K562 (cell line): Measurements from ENCODE around the gene NEDD4. TPM values are rescaled to one million over a fixed set of nuclear protein-coding genes. Genes with fewer than 3 reads are reported as not detected.

Experiments
- FUS ChIP-seq: fragments of 200-400 bp; formaldehyde crosslinking; optimal IDR thresholded peaks from 2 replicates; pipeline ENCODE3; 2017; ENCODE audit warnings: low read depth, low read length
- MAZ ChIP-seq, 2 experiments: fragments of 450-650 bp in 1 of 2; sonication (generic) in 1 of 2; formaldehyde crosslinking; IDR thresholded peaks in 1 of 2; conservative IDR thresholded peaks in 1 of 2; 2 replicates each; pipeline versions ENCODE4 v1.4.0 to v1.5.0; 2020; ENCODE audit warnings: mild to moderate bottlenecking in 1 of 2, missing genetic modification reagents in 1 of 2
- MYC ChIP-seq, 2 experiments: fragments of 250-450 bp in 1 of 2; sonication (Bioruptor Pico) in 1 of 2; IDR thresholded peaks; 2 replicates each; pipeline versions ENCODE4 v1.5.1 to v1.6.1; 2012 to 2021; ENCODE audit warnings: low read depth in 2 of 2, borderline replicate concordance in 1 of 2, improper control_type of control experiment in 1 of 2, low read length in 1 of 2, mild to moderate bottlenecking in 1 of 2, moderate library complexity in 1 of 2
- POLR2AphosphoS2 ChIP-seq: IDR thresholded peaks from 2 replicates; pipeline ENCODE4 v1.6.1; 2012; ENCODE audit warnings: low read length, improper control_type of control experiment
- POLR2G ChIP-seq: fragments of 200-400 bp; formaldehyde crosslinking; IDR thresholded peaks from 2 replicates; pipeline ENCODE4 v1.6.1; 2017; ENCODE audit warnings: low read depth, mild to moderate bottlenecking, antibody characterized with exemption, low read length, moderate library complexity
- RBM22 ChIP-seq: fragments of 200-400 bp; formaldehyde crosslinking; IDR thresholded peaks from 2 replicates; pipeline ENCODE4 v1.6.1; 2018; ENCODE audit warnings: low read length, low read depth; ENCODE audit not compliant: poor library complexity, severe bottlenecking
- STAG1 ChIP-seq: sonication (generic); formaldehyde crosslinking; IDR thresholded peaks from 2 replicates; pipeline ENCODE4 v1.5.0; 2020; ENCODE audit warnings: missing genetic modification reagents, borderline replicate concordance
- SUPT5H ChIP-seq: fragments of 450-650 bp; IDR thresholded peaks from 2 replicates; pipeline ENCODE4 v1.6.1; 2016
- TEAD4 ChIP-seq, 2 experiments: sonication (generic) in 1 of 2; formaldehyde crosslinking in 1 of 2; IDR thresholded peaks; 2 replicates each; pipeline versions ENCODE4 v1.6.1 to v1.8.0; 2012 to 2022; ENCODE audit warnings: borderline replicate concordance in 1 of 2, inconsistent platforms in 1 of 2, low read length in 1 of 2, mild to moderate bottlenecking in 1 of 2, missing genetic modification reagents in 1 of 2
- ZC3H8 ChIP-seq: fragments of 450-650 bp; IDR thresholded peaks from 2 replicates; pipeline ENCODE4 v1.6.1; 2017
- ZFP36 ChIP-seq: fragments of 150-350 bp; IDR thresholded peaks from 2 replicates; pipeline ENCODE4 v1.6.1; 2018; ENCODE audit warnings: low read length, low read depth; ENCODE audit not compliant: partially characterized antibody
- ZNF41 ChIP-seq: fragments of 250-450 bp; sonication (Bioruptor Pico); conservative IDR thresholded peaks from 2 replicates; pipeline ENCODE4 v1.4.0; 2020; ENCODE audit warnings: mild to moderate bottlenecking
- polyA plus RNA-seq, 8 experiments: library from polyadenylated mRNA; depleted of rRNA in 4 of 8; stranded (reverse) in 5 of 8; unstranded in 3 of 8; fragments of >200 nt; fragmentation: Nextera tagmentation in 2 of 8; fragmentation: Illumina TruSeq in 1 of 8; extraction: Ambion mirVana in 2 of 8; extraction: Trizol in 1 of 8; gene quantifications; 2 replicates each; pipeline versions ENCODE4 v1.2.1 to v1.2.3, GENCODE V29; 2011 to 2014; ENCODE audit warnings: inconsistent platforms in 1 of 8, missing spikeins in 1 of 8
- total RNA-seq, 7 experiments: library from RNA; depleted of rRNA in 6 of 7; stranded (reverse); fragments of >200 nt in 6 of 7; fragmentation: Illumina TruSeq in 2 of 7; extraction: Trizol in 2 of 7; gene quantifications; 2 replicates each; pipeline versions ENCODE4 v1.2.1 to v1.2.3, GENCODE V29; 2011 to 2021; ENCODE audit warnings: low replicate concordance in 1 of 7
- TF ChIP-seq, protein P1 (sequence below): sonication (generic); formaldehyde crosslinking; IDR thresholded peaks from 2 replicates; pipeline ENCODE4 v1.4.0; 2020; ENCODE audit warnings: mild to moderate bottlenecking, missing genetic modification reagents
- TF ChIP-seq, protein P2 (sequence below): fragments of 450-650 bp; formaldehyde crosslinking; IDR thresholded peaks from 2 replicates; pipeline ENCODE4 v1.4.0; 2020; ENCODE audit warnings: mild to moderate bottlenecking, moderate library complexity
- TF ChIP-seq, protein P3 (sequence below): IDR thresholded peaks from 2 replicates; pipeline ENCODE4 v1.6.1; 2011; ENCODE audit warnings: borderline replicate concordance, low read depth, mild to moderate bottlenecking, moderate library complexity, low read length; ENCODE audit not compliant: insufficient read depth, poor library complexity, severe bottlenecking
- TF ChIP-seq, protein P4 (sequence below), 3 experiments: IDR thresholded peaks in 2 of 3; conservative IDR thresholded peaks in 1 of 3; 2 replicates each; pipeline ENCODE4 v1.5.1; 2011 to 2012; ENCODE audit warnings: low read length in 3 of 3, mild to moderate bottlenecking in 3 of 3, control low read depth in 2 of 3, improper control_type of control experiment in 1 of 3, inconsistent platforms in 1 of 3, low read depth in 1 of 3, mixed read lengths in 1 of 3, moderate library complexity in 1 of 3; ENCODE audit not compliant: insufficient read depth in 2 of 3

Gene NEDD4
- total and polyA plus RNA-seq, 9 of the 15 experiments (the other 6 are each of a cell fraction or from before 2014, with no cell fraction given) = 7.2 to 23.7 (median 17.3) TPM

DNA sequence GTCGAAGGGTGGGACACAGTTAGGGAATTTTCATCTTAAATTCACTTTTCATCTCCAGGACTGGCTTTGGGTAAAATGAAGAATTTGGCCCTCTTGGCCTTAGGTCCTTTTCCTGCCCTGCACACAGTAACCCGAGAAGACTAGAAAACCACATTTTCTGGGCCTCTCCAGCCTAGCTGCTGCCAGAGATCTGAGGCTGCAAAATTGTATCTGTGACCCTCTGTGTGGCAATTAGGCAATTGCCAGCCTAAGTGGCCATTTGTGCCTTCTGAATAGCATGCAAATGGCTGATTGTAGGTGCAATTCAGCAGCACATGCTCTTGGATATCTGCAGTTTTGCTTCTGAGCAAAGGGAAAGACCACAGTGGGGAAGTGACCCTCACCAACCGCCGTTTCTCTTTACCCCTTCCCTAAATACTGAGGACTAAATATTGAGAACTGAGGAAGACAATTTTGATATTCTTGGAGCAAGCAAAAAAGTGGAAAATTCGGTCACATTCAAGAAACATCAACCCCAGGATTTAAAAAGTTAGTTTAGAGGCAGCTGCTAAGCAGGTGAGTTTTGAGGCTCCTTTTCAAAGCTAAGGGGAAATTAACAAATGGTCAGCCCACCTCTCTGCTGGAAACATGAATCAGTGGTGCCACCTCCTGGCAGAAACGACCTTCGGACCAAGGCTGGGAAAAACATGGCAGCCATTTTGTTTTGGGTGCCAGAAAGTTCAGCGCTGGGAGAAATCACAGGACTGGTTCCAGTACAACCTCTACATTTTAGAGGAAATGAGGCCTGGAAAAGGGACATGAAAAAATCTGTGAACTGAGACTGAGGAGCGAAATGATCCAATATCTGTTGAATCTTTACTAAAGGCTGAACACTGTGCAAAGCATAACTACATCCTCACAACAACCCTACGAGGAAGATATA lies 193.9 kb downstream of the NEDD4 start (continued):
- TF ChIP-seq, protein P1, sequence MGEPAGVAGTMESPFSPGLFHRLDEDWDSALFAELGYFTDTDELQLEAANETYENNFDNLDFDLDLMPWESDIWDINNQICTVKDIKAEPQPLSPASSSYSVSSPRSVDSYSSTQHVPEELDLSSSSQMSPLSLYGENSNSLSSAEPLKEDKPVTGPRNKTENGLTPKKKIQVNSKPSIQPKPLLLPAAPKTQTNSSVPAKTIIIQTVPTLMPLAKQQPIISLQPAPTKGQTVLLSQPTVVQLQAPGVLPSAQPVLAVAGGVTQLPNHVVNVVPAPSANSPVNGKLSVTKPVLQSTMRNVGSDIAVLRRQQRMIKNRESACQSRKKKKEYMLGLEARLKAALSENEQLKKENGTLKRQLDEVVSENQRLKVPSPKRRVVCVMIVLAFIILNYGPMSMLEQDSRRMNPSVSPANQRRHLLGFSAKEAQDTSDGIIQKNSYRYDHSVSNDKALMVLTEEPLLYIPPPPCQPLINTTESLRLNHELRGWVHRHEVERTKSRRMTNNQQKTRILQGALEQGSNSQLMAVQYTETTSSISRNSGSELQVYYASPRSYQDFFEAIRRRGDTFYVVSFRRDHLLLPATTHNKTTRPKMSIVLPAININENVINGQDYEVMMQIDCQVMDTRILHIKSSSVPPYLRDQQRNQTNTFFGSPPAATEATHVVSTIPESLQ = no peak
- no peak for TF ChIP-seq ZNF41 (CRISPR knock-in tag)
- TF ChIP-seq SUPT5H = no peak
- TF ChIP-seq, protein P2, sequence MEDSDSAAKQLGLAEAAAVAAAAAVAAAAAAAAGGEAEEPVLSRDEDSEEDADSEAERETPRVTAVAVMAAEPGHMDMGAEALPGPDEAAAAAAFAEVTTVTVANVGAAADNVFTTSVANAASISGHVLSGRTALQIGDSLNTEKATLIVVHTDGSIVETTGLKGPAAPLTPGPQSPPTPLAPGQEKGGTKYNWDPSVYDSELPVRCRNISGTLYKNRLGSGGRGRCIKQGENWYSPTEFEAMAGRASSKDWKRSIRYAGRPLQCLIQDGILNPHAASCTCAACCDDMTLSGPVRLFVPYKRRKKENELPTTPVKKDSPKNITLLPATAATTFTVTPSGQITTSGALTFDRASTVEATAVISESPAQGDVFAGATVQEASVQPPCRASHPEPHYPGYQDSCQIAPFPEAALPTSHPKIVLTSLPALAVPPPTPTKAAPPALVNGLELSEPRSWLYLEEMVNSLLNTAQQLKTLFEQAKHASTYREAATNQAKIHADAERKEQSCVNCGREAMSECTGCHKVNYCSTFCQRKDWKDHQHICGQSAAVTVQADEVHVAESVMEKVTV (CRISPR knock-in tag) = no peak
- no peak for TF ChIP-seq RBM22
- no peak for TF ChIP-seq ZFP36
- TF ChIP-seq, protein P3, sequence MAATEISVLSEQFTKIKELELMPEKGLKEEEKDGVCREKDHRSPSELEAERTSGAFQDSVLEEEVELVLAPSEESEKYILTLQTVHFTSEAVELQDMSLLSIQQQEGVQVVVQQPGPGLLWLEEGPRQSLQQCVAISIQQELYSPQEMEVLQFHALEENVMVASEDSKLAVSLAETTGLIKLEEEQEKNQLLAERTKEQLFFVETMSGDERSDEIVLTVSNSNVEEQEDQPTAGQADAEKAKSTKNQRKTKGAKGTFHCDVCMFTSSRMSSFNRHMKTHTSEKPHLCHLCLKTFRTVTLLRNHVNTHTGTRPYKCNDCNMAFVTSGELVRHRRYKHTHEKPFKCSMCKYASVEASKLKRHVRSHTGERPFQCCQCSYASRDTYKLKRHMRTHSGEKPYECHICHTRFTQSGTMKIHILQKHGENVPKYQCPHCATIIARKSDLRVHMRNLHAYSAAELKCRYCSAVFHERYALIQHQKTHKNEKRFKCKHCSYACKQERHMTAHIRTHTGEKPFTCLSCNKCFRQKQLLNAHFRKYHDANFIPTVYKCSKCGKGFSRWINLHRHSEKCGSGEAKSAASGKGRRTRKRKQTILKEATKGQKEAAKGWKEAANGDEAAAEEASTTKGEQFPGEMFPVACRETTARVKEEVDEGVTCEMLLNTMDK = no peak
- no peak for TF ChIP-seq ZC3H8
- TF ChIP-seq FUS = no peak
- TF ChIP-seq STAG1 (CRISPR knock-in tag) = no peak
- TF ChIP-seq, protein P4, sequence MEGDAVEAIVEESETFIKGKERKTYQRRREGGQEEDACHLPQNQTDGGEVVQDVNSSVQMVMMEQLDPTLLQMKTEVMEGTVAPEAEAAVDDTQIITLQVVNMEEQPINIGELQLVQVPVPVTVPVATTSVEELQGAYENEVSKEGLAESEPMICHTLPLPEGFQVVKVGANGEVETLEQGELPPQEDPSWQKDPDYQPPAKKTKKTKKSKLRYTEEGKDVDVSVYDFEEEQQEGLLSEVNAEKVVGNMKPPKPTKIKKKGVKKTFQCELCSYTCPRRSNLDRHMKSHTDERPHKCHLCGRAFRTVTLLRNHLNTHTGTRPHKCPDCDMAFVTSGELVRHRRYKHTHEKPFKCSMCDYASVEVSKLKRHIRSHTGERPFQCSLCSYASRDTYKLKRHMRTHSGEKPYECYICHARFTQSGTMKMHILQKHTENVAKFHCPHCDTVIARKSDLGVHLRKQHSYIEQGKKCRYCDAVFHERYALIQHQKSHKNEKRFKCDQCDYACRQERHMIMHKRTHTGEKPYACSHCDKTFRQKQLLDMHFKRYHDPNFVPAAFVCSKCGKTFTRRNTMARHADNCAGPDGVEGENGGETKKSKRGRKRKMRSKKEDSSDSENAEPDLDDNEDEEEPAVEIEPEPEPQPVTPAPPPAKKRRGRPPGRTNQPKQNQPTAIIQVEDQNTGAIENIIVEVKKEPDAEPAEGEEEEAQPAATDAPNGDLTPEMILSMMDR (IDR thresholded peaks at IDR 0.05 in 2 of 3, conservative IDR thresholded peaks at IDR 0.05 in 1 of 3; ENCODE audit: insufficient read depth in 2 of 3, low read depth in 1 of 3, low read length in 3 of 3) = peak; percentile 64 to 74 (median 66)
- TF ChIP-seq MAZ (CRISPR knock-in tag; conservative IDR thresholded peaks at IDR 0.05 in 1 of 2, IDR thresholded peaks at IDR 0.05 in 1 of 2) = no peak
- no peak for TF ChIP-seq POLR2AphosphoS2
- peak; percentile 14; the same call in 1 of the 2 replicates for TF ChIP-seq TEAD4 (IDR thresholded peaks at IDR 0.05; ENCODE audit: low read length)
- TF ChIP-seq TEAD4 (CRISPR knock-in tag; IDR thresholded peaks at IDR 0.05; ENCODE audit: borderline replicate concordance) = no peak
- TF ChIP-seq MYC (IDR thresholded peaks at IDR 0.05; ENCODE audit: low read depth, low read length) = 0 out of 2 replicates have a peak, but pooled peaks have one; percentile 16
- no peak for TF ChIP-seq MYC (CRISPR knock-in tag; IDR thresholded peaks at IDR 0.05; ENCODE audit: borderline replicate concordance, low read depth)
- no peak for TF ChIP-seq POLR2G
